Measurements from ENCODE around the gene WWTR1. TPM values are rescaled to one million over a fixed set of nuclear protein-coding genes. Genes with fewer than 3 reads are reported as not detected.

WWTR1 gene
- total and polyA plus RNA-seq, 2 of the 8 experiments (the other 6 are each of a cell fraction or from before 2014, with no cell fraction given) = 15.7 to 18.6 TPM

- Histone ChIP-seq H4K5ac (ENCODE audit: insufficient read length, low read depth, low read length) (no peak overlapping the region), H3K18ac (ENCODE audit: extremely low read depth, low read length) (no peak overlapping the region), H2BK12ac (ENCODE audit: low read depth, low read length) (no peak overlapping the region), H3K9me3 (ENCODE audit: insufficient read depth in 2 of 2, low read depth in 1 of 2, low read length in 1 of 2) (no peaks in the 10 kb centered on the region), H3K23me2 (ENCODE audit: low read depth, low read length) (no peaks in the 10 kb centered on the region), H4K91ac (replicated peaks; ENCODE audit: insufficient read length, low read length) (no peak overlapping the region), H3K14ac (ENCODE audit: insufficient read length) (no peak overlapping the region), H4K20me1 (replicated peaks in 1 of 2; ENCODE audit: control insufficient read depth in 1 of 2, insufficient read depth in 2 of 2, low read length in 2 of 2) (no peaks in the 10 kb centered on the region), H4K8ac (ENCODE audit: extremely low read depth, insufficient read depth, low read length) (no peak overlapping the region), H3K27me3 (replicated peaks in 1 of 4; ENCODE audit: control insufficient read depth in 3 of 4, extremely low read depth in 1 of 4, insufficient read depth in 3 of 4, low read length in 3 of 4) (no peaks in the 10 kb centered on the region), H3K36me3 (ENCODE audit: control insufficient read depth in 2 of 4, insufficient read depth in 4 of 4, low read length in 3 of 4) (peaks cover 0 to 3% (median 0%) of the 10 kb centered on the region in 4 experiments; a peak in 2 of 8 replicates), H3K79me2 (ENCODE audit: control insufficient read depth in 1 of 2, insufficient read depth in 2 of 2, low read length in 2 of 2) (no peaks in the 10 kb centered on the region; a peak in 1 of 4 replicates), H3K4ac (replicated peaks; ENCODE audit: insufficient read length, low read depth, low read length) (no peak overlapping the region), H3K4me2 (ENCODE audit: insufficient read depth in 1 of 2, low read depth in 2 of 2, low read length in 2 of 2) (no peak overlapping the region), H3K79me1 (ENCODE audit: low read depth, low read length) (no peaks in the 10 kb centered on the region; the same call in 1 of the 2 replicates), H2AFZ (ENCODE audit: low read length) (no peak overlapping the region), H3K4me1 (replicated peaks in 1 of 4; ENCODE audit: control insufficient read depth in 3 of 4, insufficient read depth in 4 of 4, low read length in 3 of 4) (peaks cover 0 to 6% (median 3%) of the 10 kb centered on the region in 4 experiments; a peak in 4 of 7 replicates), H2AK5ac (ENCODE audit: low read depth, low read length) (no peak overlapping the region), H3K23ac (ENCODE audit: insufficient read length) (no peak overlapping the region), H3K27ac (ENCODE audit: low read depth, low read length) (no peak overlapping the region), H3K4me3 (ENCODE audit: extremely low read depth in 1 of 4, insufficient read depth in 2 of 4, low read depth in 3 of 4, low read length in 4 of 4) (no peak overlapping the region), H3K56ac (replicated peaks; ENCODE audit: insufficient read length, low read depth, low read length) (no peak overlapping the region), H2BK120ac (replicated peaks; ENCODE audit: low read depth, low read length) (no peak overlapping the region), H2BK5ac (ENCODE audit: low read depth, low read length) (no peak overlapping the region), H3K9ac (replicated peaks in 1 of 4; ENCODE audit: extremely low read depth in 1 of 4, low read depth in 3 of 4, low read length in 3 of 4) (no peak overlapping the region), H2BK20ac (ENCODE audit: low read length) (no peak overlapping the region), H2BK15ac (ENCODE audit: low read length) (no peak overlapping the region)
- ChIA-PET CTCF (ENCODE audit: partially characterized antibody) (interaction anchor here (1.0 to 5.7 kb wide), 12 partner anchors 7 to 241 kb away, joined by 3 to 37 read pairs (median 9); no protein-coding TSS in a partner anchor), POLR2A (ENCODE audit: partially characterized antibody) (interaction anchor here (1.6 kb wide), 1 partner anchor 91 kb away, joined by 7 read pairs; the partner anchor contains the start of gene WWTR1)
- WGBS, 2 experiments (ENCODE audit: extremely low coverage in 1 of 2, insufficient coverage in 1 of 2, insufficient read length in 1 of 2, insufficient replicate concordance in 2 of 2, low coverage in 1 of 2, low lambda C conversion rate in 2 of 2, missing lambda C conversion rate in 1 of 2) = 84% methylated on average over 2 of the region's 2 CpGs; no CpG with 5 or more reads in 1 of the 2 experiments
- no peak for DNase-seq (ENCODE audit: low read depth in 1 of 2, low spot score in 2 of 2)
- FAIRE-seq = no peak
- no peak for TF ChIP-seq NANOG (IDR thresholded peaks at IDR 0.05; ENCODE audit: insufficient read depth, low read depth, low read length, poor library complexity, severe bottlenecking)
- TF ChIP-seq ATF2 (IDR thresholded peaks at IDR 0.05; ENCODE audit: low read length) = no peak
Observed at GRCh38 chr3:149567381-149567780, 90.4 kb downstream of the WWTR1 start.
